AG09319 (cell line): Measurements from ENCODE around the gene MMP27.

Experiments
- DNase-seq: peaks from one replicate; pipeline ENCODE4 v3.0.0-alpha.2; 2010; ENCODE audit warnings: low read depth; ENCODE audit errors: extremely low read depth
- TF ChIP-seq, protein P1 (sequence below): IDR thresholded peaks from 2 replicates; pipeline ENCODE4 v1.5.1; 2011; ENCODE audit warnings: low read depth, mild to moderate bottlenecking, inconsistent platforms, low read length, moderate library complexity

MMP27 gene

DNA sequence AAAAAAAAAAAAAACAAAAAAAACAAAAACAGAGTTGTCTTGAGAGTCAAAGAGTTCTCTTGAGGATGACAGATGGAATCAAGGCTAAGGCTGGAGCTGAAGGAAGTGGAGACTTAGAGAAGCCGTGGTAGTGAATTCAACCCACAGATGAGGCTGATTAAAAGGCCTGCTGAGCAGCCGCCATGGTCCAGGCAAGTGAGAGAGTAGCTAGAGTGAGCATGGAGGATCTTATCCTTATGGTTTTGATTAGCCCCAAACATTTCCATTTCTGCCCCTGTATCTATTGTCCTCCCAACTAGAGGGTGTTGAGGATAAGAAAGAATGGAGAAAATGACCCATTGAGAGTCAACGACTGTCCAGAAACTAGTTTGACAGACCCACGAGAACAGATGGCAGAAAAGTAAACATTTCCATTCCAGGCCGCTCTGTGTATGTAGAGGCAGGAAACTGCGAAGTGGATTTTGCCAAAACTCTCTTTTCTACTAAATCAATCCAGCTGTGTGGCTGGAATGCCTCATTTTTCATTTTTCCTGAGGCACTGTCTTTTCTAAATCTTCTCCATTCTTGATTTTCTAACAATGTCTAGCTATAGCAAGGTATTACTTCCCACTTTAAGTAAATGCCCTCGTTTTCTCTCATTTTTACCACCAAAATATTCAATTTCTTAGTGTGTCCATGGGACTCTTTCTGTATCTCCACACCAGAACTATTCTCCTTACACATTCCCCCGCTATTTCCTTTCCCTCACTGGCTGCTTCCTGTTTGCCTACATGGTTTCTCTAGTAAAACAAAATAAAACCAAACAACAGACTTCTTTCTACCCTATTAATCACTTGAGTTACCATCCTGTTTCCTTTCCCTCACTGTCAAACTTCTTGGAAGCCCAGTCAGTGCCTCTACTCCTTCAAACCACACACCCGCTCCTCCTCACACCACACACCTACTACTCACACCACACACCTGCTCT is 24.6 kb upstream of the MMP27 start:
- TF ChIP-seq, protein P1, sequence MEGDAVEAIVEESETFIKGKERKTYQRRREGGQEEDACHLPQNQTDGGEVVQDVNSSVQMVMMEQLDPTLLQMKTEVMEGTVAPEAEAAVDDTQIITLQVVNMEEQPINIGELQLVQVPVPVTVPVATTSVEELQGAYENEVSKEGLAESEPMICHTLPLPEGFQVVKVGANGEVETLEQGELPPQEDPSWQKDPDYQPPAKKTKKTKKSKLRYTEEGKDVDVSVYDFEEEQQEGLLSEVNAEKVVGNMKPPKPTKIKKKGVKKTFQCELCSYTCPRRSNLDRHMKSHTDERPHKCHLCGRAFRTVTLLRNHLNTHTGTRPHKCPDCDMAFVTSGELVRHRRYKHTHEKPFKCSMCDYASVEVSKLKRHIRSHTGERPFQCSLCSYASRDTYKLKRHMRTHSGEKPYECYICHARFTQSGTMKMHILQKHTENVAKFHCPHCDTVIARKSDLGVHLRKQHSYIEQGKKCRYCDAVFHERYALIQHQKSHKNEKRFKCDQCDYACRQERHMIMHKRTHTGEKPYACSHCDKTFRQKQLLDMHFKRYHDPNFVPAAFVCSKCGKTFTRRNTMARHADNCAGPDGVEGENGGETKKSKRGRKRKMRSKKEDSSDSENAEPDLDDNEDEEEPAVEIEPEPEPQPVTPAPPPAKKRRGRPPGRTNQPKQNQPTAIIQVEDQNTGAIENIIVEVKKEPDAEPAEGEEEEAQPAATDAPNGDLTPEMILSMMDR: no peak

DNA sequence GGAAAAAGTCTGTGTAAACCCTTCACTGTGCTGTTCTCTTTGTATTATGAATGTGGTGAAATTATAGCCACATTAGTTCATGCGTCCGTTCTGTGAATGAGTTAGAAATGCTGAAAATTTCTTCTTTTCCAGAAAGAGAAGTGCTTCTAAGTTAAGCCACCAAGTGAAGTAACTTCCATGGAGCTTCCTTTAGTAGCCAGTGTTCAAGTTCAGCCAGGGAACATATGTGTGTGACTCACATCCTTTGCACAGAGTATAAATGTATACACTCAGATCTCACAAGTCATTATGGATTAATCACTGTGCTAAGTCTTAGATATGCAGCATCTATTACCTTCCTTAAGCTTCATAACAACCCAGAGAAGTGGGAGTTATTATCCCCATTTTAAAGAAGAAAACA is 22.3 kb upstream of the MMP27 start:
- DNase-seq: no peak
- TF ChIP-seq, protein P1: no peak

More for the DNA sequence above, 24.6 kb upstream of the MMP27 start:
- peak; percentile 73 for DNase-seq

DNA sequence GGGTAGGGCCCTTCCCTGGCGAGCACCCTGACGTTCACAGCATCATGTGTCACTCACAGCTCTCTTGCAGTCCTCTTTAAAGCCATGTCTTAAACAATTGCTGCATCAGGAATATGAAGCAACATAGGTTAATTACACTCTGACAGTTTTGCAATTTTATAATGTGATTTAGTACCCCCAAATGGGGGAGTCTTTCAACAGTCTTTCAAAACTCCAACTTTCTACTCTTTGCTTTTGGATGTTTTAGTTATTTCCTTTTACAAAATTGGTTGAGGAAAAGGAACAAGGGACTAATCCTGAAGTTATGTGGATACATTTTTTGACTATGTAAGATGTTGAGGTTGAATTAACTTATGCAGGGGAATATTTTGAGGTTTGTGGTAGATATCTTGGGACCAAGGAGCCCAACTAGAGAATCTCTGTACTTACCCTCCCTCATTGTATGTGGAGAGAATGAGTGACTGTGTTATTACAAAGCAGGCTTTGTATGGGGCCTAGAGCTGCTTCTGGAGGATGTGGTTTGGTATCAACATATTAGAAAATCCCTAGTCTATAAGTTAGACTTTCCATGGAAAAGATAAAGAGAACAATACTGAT is 19.4 kb upstream of the MMP27 start, which contains the start of gene MMP8:
Gene MMP8 (minus strand): TSS at position 51 of the 597 bp plus-strand sequence. CDS start 99 bp downstream, outside the sequence.
- no peak for DNase-seq
- TF ChIP-seq, protein P1: no peak

DNA sequence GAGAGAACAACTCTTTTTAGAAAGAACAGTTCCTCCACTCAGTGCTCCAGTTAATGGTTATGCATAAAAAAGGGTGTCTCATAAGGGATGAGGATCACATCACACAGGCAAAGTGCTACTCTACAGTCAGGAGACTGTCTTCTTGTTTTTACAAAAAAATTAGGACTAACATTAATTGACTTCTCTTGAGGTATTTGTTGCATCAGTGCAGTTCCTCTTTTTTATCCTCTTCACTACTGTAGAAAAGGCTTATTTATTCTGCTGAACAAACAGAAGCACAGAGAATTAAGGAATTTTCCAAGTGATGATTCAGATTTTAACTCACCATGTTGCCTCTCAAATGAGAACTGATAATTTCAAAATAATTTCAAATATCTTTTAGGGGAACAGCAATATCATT is 17.3 kb upstream of the MMP27 start:
- TF ChIP-seq, protein P1: no peak
- no peak for DNase-seq

DNA sequence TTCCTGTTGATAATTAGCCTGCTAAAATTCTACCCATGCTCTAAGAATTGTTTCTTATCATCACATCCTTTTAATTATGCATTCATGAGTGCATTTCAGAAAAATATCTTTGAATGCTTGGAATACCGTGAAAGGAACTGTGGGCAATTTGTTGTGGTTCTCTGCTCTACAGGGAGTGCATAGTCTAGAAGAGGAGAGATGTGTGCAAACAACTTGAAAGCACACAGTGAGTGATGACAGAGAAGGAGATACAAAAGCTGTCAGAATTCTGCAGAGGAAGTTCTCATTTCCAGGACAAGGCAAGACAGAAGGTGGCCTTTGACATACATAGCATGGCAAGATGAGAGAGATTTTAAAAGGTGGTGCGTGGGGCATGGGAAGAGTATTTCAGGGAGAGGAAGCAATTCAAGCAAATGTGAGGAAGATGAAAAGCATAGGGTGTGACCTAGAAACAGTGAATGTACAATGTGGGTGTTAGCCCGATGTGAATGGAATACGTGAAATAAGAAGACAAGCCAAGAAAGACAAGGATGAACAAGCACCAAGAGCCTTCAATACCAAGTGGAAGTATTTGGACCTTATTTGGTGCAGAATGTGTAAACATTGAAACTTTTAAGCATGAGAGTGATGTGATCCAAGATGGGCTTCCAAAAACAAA is 14.2 kb upstream of the MMP27 start:
- TF ChIP-seq, protein P1: no peak
- DNase-seq: no peak

DNA sequence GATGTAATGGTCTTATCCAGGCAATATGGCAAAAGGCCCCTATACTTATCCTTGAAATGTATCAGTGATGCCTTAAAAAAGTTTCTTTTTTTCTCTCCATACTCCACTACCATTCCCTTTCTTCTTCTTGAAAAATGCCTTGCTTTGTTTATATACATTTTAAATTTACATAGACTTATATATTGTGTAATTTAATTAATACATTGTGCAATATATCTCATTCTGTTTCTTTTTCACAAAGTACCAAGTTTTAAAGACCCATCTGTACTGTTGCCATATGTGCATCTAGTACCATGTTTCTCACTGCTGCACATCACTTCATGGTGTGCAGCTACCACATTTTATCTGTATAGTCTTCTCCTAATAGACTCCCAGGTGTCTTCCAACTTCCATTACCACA is 11.7 kb upstream of the MMP27 start:
- DNase-seq: no peak
- TF ChIP-seq, protein P1: no peak
